HG02642 (cell line): ENCODE measurements around the gene P2RY11.

ENCODE experiments used
- ATAC-seq: cut with Tn5 transposase; IDR thresholded peaks from one replicate; pipeline ENCODE4 v1.9.1; 2021; ENCODE audit warnings: mild to moderate bottlenecking; ENCODE audit not compliant: unreplicated experiment, poor library complexity

P2RY11 gene

GRCh38 chr19:10137751-10138682, 26.5 kb downstream of the P2RY11 start:
- no peak for ATAC-seq

GRCh38 chr19:10138879-10139795, 27.6 kb downstream of the P2RY11 start:
- no peak for ATAC-seq

- no peak for ATAC-seq
Observed at GRCh38 chr19:10139952-10140351, 28.5 kb downstream of the P2RY11 start.

- ATAC-seq, result no peak
Observed at GRCh38 chr19:10141479-10141878, 30.0 kb downstream of the P2RY11 start.

- no peak for ATAC-seq
Observed at GRCh38 chr19:10141973-10142372, 30.5 kb downstream of the P2RY11 start.

- no peak for ATAC-seq
Observed at GRCh38 chr19:10142701-10143375, 31.3 kb downstream of the P2RY11 start.

GRCh38 chr19:10143681-10144080, 32.2 kb downstream of the P2RY11 start:
- no peak for ATAC-seq

GRCh38 chr19:10144361-10144760, 32.9 kb downstream of the P2RY11 start:
- no peak for ATAC-seq

- ATAC-seq, result no peak
Observed at GRCh38 chr19:10145031-10145430, 33.5 kb downstream of the P2RY11 start.

- ATAC-seq, result no peak
Observed at GRCh38 chr19:10146142-10146541, 34.6 kb downstream of the P2RY11 start.

- no peak for ATAC-seq
Observed at GRCh38 chr19:10149427-10149826, 37.9 kb downstream of the P2RY11 start.

GRCh38 chr19:10151521-10151920, 40.0 kb downstream of the P2RY11 start:
- ATAC-seq, result no peak

GRCh38 chr19:10152100-10152499, 40.6 kb downstream of the P2RY11 start:
- ATAC-seq, result no peak

- ATAC-seq, result no peak
Observed at GRCh38 chr19:10155839-10156238, 44.3 kb downstream of the P2RY11 start.

GRCh38 chr19:10158071-10158470, 46.6 kb downstream of the P2RY11 start:
- ATAC-seq, result no peak

GRCh38 chr19:10158485-10158884, 47.0 kb downstream of the P2RY11 start:
- ATAC-seq, result no peak

- ATAC-seq, result no peak
Observed at GRCh38 chr19:10159610-10160009, 48.1 kb downstream of the P2RY11 start.

- no peak for ATAC-seq
Observed at GRCh38 chr19:10163536-10163935, 52.0 kb downstream of the P2RY11 start.
